GM21360 (cell line): ENCODE data around the gene ATP9A.
"Not testable (repeated sequence)": the region's sequence is repeated elsewhere in the genome, so short reads cannot be mapped to it uniquely, and the experiment has no call there.

ENCODE experiments used
- ATAC-seq: cut with Tn5 transposase; IDR thresholded peaks from one replicate; pipeline ENCODE4 v1.9.1; 2021; ENCODE audit warnings: mild to moderate bottlenecking, moderate library complexity; ENCODE audit not compliant: unreplicated experiment

The ATP9A gene

GRCh38 chr20:51792960-51793359, 24.8 kb upstream of the ATP9A start:
- ATAC-seq, result no peak

GRCh38 chr20:51791626-51792025, 23.4 kb upstream of the ATP9A start:
- no peak for ATAC-seq

DNA sequence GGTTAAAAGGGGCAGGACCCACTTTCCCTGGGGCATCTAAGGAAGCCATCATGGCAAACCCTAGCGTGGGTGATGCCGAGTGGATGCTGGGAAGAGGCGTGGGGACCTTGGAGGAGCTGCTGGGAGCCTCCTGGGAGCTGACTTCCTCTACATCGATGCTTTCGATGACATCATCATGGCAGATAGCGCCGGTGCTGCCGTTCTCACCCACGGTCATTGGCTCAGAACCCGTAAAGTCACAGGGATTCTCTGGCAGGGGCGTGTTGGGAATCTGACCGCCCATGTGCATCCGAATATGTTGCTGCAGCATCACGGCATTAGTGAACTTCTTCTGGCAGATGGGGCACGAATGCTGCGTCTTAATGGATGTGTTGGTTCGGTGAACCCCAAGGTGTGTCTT, 22.1 kb upstream of the ATP9A start:
- ATAC-seq, result no peak

DNA sequence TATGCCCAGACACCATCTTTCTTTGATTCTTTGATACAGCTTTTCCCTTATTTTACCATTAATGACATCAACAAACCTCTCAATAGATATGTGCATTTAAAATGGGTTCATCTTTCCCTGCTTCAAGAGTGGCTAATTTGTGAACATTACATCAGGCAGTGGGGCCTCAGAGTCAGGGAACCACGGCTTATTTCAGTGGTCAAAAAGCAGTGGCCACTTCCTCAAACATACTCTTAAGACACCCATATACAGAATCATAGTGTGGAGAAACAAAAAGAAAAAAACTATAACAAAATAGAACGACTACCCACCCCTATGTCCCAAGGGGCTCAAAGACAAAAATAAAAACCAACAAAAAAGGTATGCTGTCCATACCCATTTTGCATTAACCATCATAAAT, 21.2 kb upstream of the ATP9A start:
- ATAC-seq, result no peak

GRCh38 chr20:51788822-51789221, 20.6 kb upstream of the ATP9A start:
- ATAC-seq, result no peak

DNA sequence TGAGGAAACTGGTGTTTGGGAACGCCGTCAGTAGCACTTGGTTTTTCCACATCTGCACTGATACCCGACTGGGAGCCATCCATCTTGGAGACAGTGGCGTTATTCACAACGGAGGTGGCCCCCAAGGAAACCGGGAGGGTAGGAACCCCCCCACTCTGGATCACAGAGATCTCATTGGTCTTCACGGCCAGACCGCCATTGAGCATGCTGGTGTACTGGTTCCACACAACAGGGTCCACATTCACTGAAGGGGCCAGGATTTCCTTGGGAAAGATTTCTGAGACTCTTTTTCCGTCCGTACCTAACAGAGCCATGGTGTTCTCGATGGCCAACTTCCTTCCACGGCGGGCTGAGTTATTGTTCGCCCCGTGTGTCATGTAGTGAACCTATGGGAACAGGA, 16.1 kb upstream of the ATP9A start:
- no peak for ATAC-seq

GRCh38 chr20:51778229-51778759, 10.1 kb upstream of the ATP9A start:
- ATAC-seq, result not testable (repeated sequence)

DNA sequence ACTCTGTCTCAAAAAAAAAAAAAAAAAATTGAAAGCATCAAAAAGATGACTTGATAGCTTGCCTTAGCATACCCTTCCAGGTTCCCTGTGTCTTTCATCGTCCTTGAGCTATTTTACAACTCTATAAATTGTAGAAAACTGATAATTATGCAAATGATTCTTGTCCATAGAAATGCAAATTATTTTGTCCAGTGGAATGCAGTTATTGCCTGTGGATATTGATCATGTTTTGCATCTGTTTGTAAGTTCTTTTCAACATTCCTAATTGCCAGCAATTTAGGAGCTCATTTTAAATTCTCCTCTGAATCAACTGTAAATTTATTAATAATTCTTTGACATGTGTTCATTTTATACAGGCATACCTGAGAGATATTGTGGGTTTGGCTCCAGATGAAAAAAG, 7.1 kb upstream of the ATP9A start:
- ATAC-seq, result no peak

GRCh38 chr20:51772236-51772635, 4.0 kb upstream of the ATP9A start:
- no peak for ATAC-seq

- no peak for ATAC-seq
These were observed 1.9 kb upstream of the ATP9A start for GRCh38 chr20:51769976-51770615.

GRCh38 chr20:51768759-51769517, 748 bp upstream of the ATP9A start:
- no peak for ATAC-seq

DNA sequence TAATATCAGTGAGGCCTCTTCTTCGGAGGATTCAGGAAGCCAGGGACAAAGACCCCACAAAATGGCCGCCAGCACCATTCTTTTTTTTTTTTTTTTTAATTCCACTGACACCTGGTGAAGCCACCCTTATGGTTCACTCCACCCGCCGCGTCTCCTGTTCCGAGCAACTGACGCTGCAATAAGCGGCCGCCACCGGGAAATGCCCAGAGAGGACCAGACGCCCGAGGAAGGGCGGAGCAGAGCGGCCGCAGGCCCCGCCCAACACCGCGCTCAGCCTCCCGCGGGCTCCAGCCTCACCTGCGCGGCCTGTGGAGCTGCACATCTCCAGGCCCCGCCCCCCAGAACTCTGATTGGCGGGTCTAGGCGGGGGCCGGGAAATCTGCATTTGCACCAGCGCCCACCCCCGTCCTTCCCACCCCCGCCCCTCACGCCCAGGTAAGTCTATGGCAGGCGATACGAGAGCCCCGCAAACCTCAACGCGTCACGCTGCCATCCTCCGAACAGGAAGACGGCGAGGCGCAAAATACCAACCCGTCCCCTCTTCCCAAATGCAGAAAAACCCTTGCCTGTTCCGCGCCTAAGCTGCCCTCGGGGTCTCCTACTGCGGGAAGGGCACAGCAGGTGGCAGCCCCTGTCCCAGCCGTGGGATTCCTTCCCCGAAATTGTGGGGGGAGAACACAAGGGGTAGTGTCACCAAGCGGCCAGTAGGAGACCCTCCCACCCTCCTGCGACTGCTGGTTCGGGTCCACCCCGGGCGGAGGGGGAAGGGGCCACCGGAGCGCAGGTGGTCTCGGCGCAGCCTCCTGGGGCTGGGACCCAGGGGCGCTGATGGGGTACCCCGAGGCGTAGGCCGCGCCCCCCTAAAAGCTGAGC, 960 bp downstream of the ATP9A start:
- peak; percentile 77 for ATAC-seq

- not testable (repeated sequence) for ATAC-seq
These were observed 2.8 kb downstream of the ATP9A start for GRCh38 chr20:51765381-51765780.

DNA sequence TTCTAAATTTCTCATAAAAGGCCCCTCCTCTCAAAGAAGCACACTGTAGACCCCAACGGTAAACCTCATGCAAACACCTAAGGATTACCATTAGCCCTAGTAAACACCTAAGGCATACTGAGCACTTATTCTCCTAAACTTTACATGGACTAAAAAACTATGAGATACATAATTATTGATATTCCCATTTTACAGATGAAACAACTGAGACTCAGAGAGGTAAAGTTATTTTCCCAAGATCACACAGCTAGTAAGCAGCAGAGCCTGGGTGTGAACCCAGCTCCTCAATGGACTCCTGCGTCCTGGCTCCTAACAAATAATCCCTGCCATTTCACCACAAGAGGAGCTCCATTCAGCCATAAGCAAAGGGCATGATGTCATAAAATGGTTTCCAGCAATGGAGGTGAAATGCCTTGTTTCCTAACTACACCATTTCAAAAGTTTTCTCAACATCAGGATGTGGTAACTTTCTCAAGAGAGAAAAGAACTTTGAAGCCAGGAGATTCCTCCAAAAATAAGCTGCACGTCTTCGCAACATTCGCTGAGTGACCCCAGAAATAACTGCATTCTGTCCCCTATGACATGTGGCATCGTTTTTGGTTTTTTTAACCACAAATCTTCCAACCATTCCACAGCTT, 4.1 kb downstream of the ATP9A start:
- ATAC-seq, result no peak

DNA sequence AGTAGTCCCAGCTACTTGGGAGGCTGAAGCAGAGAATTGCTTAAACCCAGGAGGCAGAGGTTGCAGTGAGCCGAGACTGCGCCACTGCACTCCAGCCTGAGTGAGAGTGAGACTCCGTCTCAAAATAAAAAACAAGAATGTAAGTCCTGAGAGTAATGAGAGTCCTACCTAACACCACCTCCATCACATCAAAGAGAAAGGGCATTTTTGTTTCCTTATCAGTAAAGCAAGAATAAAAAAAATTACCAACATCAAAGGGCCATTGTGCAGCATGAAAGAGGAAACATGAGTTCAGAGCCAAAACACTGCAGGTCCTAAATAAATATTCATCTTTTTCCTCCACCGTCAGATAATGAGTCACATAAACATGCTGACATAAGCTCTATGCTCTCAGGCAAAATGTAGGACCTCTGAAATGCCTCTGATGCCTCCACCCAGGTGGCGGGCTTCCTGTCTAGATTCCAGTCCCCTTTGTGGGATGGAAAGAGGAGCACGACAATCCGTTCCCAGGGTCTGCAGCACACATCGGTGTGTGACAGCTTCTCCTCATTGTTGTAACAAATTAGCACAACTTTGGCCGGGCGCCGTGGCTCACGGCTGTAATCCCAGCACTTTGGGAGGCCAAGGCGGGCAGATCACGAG, 7.2 kb downstream of the ATP9A start:
- ATAC-seq, result no peak

GRCh38 chr20:51759769-51760510, 8.2 kb downstream of the ATP9A start:
- ATAC-seq, result no peak

DNA sequence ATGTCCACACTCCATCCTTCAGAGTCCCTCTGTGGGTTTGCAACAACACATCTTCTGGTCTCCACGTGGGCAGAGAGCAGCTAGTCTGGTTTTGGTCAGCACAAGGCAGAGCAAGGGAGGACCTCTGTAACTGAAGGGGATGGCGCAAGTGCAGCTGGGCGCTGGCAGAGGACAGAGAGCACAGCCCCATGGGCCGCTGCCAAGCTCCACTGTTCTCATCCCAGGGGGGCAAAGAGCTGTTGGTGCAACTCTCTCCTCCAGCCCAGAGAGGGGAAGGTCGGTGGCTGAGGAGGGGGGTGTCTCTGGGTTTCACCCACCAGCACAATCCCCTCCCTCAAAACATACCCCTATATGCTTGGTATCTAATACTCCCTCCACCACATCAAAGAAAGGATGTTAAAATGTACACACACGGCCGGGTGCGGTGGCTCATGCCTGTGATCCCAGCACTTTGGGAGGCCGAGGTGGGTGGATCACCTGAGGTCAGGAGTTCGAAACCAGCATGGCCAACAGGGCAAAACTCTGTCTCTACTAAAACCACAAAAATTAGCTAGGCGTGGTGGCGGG, 9.1 kb downstream of the ATP9A start:
- ATAC-seq, result no peak

DNA sequence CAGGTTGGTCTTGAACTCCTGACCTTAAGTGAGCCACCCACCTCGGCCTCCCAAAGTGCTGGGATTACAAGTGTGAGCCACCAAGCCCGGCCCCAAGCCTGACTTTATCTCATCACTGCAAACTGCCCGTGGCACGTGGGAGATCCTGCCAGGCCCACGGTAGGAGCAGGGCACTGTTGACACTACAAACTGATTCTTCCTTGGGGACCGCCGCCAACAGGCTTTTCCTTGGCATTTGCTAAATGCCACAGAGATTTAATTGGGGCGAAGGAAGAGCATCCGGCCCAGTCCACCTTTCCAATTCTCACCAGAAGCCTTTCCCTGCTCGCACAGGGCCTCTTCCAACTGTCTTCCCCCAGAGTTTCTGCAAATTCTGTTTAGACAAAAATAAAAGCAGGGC, 11.0 kb downstream of the ATP9A start:
- no peak for ATAC-seq

DNA sequence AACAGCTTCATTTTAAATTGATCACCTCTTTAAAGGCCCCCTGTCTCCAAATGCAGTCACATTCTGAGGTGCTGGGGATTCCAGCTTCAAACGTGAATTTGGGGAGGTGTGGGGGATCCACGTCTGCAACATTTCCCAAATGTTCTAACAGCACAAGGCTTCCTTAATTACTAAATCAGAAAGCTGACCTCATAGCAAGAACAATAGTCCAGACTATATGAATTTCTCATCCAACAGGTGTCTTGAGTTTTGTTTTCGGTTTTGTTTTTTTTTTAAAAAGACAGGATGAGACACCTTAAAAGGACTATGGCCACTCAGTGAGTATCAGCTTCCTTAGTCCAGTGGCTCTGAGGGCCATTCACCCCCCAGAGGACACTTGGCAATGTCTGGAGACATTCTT, 11.5 kb downstream of the ATP9A start:
- no peak for ATAC-seq
